HG03097 (cell line): Measurements from ENCODE around the gene SYVN1.

Source experiments
- ATAC-seq: cut with Tn5 transposase; IDR thresholded peaks from one replicate; pipeline ENCODE4 v1.9.1; 2021; ENCODE audit not compliant: unreplicated experiment, low FRiP score

SYVN1 gene

DNA sequence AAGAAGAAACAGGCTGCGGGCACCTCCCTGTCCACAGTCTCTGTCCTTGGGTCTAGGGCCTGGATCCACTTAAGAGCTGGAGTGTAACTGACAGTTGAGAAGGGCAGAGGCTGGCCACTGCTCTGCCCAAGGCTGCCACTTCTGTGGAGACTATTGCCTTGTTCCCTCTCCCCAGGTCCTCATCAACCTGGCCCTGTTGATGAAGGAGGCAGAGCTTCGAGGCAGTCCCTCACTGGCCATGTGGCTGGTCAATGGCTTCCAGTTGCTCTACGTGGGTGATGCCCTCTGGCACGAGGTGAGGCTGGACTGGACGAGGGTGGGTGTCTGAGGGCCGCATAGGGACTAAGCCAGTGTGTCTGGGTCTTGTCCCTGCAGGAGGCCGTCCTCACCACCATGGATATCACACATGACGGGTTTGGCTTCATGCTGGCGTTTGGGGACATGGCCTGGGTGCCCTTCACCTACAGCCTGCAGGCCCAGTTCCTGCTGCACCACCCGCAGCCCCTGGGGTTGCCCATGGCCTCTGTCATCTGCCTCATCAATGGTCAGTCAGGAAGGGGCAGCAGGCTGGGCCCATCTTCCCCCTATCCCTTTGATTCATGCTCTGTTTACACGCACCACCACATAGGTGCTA lies 19.7 kb downstream of the SYVN1 start:
- no peak for ATAC-seq

DNA sequence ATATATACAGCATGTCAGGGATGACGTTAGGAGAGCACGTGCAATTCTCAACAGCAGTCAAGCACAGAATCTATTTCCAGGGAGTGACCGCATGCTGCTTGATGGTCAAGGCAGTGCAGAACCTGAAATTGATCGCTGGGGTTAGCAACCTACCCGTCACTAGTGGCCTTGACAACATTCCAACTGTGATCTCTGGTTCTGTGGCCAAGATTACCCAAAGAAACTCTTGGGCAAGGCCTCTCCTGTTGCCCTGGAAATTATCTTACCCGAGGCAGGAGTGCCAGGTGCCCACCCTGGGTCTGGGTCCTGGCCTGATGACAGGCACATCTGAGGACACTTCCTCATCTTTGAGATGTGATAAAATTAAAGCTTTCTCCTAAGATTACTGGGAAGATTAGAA lies 20.5 kb downstream of the SYVN1 start:
- ATAC-seq, result no peak

DNA sequence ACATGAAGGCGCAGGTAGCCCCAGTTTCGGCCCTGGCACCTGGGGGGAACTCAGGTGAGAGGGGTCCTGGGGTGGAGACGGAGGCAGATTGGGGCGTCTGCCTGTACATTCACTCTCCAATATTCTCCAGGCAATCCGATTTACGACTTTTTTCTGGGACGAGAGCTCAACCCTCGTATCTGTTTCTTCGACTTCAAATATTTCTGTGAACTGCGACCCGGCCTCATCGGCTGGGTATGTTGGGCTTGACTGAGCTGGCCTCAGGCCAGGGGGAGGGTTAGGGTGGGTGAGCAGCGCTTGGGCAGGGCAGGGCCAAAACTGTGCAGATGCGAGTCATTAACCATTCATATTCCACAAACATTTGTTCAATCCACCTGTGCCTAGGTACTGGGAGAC lies 21.0 kb downstream of the SYVN1 start:
- ATAC-seq, result no peak

DNA sequence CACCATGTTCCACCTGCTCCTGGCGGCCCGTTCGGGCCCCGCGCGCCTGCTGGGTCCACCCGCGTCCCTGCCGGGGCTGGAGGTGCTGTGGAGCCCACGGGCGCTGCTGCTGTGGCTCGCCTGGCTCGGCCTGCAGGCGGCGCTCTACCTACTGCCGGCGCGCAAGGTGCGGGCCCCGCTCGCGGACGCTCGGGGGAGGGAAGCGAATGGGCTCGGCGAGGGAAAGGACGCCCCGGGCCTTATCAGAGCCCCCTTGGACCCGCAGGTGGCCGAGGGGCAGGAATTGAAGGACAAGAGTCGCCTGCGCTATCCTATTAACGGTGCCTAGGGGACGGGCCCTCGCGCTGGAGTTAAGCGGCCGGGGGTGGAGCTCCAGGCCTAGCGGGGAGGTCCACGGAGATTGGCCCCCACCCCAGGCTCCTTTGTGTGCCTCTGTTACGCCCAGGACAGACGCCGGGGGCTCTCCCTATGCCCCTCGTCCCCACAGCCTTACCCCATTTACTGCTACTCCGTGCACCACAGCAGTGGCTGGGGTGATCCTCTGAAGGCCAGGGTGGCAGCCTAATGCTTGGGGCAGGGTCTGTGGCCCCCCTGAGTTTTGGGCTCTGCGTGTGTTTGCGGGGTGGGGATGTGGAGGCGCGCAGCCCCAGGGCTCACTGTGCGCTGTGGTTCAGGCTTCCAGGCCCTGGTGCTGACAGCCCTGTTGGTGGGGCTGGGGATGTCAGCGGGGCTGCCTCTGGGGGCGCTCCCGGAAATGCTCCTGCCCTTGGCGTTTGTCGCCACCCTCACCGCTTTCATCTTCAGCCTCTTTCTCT lies 21.6 kb downstream of the SYVN1 start:
- ATAC-seq, result no peak

DNA sequence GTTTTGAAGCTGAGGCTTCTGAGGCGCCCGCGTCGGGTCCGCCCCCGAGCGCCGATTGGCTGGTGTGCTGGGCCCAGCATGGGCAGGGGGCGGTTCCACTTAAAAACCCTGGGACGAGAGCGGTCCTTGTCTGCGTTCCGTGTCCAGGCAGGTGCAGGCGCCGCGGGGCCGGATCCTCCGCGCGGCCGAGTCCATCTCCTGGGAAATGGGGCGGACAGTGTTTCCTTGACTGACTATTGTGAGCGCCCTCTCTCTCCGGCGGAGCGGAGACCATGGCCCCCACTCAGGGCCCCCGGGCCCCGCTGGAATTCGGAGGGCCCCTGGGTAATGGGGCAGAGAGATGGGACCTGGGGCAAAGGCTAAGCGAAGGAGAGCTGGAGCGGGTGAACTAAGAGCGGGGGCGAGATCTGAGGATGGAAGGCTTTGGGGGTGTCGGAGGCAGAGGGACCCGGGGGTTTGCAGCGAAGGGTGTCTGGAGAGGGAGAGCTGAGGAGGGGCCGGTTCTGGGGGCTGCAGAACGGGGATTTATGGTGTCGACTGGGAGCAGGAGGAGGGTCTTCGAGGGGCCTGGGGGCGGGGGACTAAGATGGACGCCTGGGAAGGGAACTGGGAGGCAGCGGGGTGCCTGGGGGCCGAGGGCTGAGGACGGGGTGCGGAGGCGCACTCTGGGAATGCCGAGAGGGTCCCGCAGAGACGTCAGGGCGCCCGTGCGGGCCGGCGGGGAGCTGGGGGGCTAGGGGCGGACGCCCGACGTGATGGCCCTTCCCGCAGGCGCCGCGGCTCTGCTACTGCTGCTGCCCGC lies 22.4 kb downstream of the SYVN1 start, which contains the start of gene TM7SF2:
Gene TM7SF2, plus strand, starts transcription at position 129 of the 802 bp plus-strand sequence. Its CDS starts 144 bp downstream, at position 273.
- ATAC-seq, result peak; percentile 44

DNA sequence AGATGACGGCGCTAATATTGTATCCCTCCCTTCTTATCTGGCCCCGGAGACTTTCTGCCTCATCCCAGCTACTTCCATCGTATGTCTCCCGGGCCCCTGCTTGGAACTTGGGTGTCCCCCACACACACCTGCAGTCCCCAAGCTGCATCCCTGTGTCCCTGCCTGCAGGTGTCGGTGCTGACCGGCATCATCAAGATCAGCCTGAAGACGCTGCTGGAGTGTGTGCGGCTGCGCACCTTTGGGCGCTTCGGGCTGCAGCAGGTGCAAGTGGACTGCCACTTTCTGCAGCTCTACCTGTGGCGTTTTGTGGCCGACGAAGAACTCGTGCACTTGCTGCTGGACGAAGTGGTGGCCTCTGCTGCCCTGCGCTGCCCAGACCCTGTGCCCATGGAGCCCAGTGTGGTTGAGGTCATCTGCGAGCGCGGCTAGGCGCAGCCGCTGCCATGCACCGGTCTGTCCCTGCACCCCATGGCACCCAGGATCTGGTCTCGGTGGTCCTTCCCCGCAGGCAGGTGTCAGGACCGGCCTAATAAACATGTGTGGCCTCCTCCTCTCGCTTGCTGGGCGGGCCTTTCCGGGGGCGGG lies 23.1 kb downstream of the SYVN1 start:
- ATAC-seq, result no peak

DNA sequence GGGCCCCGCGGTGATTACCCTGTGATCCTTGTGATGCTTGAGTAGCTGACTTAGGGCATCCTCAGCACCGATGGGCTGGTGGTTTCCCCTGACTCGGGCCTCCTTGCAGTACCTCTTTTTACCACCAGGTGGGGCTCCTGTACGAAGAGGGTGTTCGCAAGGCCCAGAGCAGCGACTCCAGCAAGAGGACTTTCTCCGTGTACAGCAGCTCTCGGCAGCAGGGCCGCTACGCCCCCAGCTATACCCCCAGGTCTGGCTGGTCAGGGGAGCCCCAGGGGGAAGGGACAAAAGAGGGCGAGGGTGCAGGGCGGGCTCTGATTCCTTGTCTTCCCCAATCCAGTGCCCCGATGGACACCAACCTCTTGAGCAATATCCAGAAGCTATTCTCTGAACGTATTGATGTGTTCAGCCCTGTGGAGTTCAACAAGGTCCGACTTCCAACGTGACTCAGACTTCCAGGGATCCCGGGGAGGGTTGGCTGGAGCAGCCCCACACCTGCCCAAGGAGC lies 23.9 kb downstream of the SYVN1 start:
- no peak for ATAC-seq

DNA sequence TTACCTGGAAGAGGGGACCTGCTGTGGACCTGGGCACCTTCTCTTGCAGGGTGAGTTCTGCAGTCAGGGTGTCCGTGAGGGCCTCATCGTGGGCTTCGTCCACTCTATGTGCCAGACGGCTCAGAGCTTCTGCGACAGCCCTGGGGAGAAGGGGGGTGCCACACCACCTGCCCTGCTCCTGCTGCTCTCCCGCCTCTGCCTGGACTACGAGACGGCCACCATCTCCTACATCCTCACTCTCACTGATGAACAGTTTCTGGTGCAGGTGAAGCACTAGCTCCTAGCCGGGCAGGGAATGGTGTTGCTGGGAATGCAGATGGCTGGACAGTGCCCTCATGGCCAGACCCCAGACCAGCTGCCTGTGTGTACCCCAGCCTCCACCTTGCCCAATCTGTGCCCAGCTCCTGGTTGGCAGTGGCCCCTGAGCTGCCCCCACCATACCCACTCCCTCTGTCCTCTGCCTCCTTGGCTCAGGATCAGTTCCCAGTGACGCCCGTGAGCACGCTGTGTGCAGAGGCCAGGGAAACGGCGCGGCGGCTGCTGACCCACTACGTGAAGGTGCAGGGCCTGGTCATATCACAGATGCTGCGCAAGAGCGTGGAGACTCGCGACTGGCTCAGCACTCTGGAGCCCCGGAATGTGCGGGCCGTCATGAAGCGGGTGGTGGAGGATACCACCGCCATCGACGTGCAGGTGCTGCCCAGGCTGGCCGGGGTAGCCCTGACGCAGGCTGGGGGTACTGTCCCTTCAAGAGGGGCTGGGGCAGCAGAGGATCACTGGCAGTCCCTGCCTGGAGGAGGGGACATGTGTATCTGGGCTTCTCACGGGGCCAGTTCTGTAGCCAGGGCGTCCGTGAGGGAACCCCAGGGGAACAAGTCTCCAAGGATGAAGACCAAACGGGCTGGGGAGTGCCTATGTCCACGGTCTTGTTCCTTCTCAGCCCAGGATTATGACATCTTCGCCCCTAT lies 24.8 kb downstream of the SYVN1 start:
- no peak for ATAC-seq

DNA sequence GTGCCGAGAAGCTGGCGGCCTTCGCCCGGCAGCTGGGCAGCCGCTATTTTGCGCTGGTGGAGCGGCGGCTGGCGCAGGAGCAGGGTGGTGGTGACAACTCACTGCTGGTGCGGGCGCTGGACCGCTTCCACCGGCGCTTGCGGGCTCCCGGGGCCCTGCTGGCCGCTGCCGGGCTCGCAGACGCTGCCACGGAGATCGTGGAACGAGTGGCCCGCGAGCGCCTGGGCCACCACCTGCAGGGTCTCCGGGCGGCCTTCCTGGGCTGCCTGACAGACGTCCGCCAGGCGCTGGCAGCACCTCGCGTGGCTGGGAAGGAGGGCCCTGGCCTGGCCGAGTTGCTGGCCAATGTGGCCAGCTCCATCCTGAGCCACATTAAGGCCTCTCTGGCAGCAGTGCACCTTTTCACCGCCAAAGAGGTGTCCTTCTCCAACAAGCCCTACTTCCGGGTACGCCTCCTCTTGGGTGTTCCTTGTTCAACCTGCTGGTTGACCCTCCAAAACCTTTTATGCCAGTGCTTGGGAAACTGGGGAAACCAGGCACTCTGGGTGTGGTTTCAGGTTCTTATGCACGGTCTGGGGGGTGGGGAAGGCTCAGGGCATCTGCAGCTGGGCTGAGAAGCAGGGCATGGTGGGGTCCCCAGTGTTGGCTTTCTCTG lies 25.7 kb downstream of the SYVN1 start:
- ATAC-seq, result no peak

DNA sequence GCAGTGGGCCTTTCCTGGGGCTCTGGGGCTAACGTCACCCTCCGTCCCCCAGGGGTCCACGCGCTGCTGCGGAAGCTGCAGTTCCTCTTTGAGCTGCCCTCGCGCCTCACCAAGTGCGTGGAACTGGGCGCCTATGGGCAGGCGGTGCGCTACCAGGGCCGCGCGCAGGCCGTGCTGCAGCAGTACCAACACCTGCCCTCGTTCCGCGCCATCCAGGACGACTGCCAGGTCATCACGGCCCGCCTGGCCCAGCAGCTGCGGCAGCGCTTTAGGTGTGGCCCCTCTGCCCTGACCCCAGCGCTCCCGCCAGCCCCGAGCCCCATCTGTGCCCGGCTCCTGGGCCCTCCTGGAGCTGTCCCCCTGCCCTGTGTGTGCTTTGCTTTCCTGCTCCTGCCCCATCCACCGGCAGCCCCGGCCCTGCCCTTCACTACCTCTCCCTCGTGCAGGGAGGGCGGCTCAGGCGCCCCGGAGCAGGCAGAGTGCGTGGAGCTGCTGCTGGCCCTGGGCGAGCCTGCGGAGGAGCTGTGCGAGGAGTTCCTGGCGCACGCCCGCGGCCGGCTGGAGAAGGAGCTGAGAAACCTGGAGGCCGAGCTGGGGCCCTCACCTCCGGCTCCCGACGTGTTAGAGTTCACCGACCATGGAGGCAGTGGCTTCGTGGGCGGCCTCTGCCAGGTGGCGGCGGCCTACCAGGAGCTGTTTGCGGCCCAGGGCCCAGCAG lies 26.4 kb downstream of the SYVN1 start:
- ATAC-seq, result no peak

DNA sequence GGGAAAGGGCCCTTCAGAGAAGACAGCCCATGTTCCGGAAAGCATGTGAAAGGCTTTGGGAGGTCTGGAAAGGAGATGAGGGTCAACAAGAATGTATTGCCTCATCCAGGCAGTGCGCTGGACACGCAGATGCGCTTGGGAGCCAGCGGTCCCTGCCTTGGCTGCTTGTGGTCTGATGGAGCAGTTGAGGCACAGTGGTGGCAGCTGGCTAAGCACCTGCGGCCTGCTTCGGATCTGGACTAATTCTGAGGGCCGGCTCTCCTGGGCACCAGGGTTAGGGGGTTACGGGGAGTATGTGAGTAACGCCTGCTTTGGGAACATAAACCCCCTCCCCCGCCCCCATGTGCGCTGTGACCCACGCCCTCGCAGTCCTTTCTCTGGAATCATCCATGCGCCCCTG lies 27.2 kb downstream of the SYVN1 start:
- no peak for ATAC-seq

DNA sequence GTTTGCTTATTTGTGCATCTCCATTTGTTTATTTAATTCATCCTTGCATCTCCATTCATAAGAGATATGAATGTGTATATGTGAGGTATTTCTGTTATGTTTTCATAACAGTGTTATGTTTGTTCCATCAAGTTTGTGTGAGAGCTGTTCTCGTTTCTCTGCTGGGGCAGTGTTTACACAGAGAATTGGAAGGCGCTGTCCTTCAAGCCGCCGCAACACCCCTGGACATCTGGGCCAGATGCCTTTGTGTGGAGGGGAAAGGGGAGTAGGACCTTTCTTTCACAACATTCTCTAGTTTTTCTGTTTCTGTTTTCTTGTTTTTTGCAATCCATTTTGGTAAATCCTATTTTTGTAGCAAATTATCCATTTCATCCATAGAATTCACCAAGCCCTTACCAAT lies 29.7 kb downstream of the SYVN1 start:
- no peak for ATAC-seq

DNA sequence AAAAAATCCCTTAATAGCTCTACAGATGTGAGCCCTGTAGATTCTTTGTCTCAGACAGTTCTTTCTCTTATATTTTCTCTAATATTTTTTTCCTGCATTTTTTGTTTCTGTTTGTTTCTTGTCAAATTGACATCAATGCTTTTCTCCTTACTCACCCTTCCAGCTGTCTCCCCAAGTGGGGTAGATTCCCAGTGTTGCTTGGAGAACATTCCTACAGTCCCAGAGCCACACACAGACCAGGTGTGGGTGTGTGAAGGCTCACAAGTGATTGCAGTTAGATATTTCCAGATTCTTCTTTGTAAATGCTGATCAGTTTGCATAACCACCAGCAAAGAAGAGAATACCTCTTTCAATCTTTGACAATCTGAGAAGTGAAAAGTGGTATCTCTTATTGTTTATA lies 30.8 kb downstream of the SYVN1 start:
- no peak for ATAC-seq

DNA sequence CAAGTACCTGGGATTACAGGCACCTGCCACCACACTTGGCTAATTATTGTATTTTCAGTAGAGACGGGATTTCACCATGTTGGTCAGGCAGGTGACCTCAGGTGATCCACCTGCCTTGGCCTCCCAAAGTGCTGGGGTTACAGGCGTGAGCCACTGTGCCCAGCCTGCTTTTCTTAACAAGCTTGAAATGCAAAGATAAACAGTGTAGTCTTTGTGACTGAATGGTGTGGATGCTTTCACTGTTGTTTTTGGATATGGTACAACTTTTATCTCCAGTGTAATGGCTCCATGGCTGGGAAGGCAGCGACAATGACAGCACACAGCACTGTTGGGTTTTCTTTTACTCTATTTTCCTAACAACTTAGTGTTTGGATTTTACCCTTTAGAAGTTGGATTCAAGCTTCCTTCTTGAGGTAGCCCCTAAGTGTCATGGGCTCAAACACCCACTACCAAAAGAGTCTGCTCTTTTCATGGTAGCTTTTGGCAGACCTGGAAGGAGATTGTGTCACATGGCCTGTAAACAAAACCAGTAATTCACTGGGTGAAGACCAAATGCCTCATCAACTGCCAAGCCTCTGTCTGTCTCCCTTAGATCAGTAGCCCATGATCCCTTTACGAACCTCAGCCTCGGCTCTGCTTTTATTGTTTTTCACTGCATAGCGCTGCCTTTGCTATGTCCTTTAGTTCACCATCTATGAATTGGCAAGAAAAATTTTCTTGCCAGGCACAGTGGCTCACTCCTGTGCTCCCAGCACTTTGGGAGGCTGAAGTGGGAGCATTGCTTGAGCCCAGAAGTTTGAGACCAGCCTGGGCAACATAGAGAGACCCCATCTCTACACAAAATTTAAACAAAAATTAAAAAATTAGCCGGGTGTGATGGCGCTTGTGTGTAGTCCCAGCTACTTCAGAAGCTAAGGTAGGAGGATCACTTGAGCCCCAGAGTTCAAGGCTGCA lies 31.9 kb downstream of the SYVN1 start:
- ATAC-seq, result no peak

DNA sequence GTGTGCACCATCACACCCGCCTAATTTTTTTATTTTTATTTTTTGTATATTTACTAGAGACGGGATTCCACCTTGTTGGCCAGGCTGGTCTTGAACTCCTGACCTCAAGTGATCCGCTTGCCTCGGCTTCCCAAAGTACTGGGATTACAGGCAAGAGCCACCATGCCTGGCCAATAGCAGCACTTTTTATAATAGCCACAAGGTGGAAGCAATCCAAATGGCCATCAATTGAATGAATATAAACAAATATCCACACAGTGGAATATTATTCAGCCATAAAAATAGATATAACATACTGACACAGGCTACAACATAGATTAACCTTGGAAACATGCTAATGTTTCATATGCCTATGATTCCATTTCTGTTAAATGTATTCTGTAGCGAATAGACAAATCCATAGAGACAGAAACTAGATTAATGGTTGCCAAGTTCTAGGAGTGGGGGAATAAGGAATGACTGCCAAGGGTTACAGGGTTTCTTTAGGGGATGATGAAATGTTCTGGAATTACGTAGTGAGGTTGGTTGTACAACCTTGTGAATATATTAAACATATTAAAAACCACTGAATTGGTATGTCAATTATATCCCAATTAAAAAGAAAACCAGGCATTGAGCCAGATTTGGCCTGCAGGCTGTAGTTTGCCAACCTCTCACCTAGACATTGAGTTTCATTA lies 33.5 kb downstream of the SYVN1 start:
- ATAC-seq, result no peak

DNA sequence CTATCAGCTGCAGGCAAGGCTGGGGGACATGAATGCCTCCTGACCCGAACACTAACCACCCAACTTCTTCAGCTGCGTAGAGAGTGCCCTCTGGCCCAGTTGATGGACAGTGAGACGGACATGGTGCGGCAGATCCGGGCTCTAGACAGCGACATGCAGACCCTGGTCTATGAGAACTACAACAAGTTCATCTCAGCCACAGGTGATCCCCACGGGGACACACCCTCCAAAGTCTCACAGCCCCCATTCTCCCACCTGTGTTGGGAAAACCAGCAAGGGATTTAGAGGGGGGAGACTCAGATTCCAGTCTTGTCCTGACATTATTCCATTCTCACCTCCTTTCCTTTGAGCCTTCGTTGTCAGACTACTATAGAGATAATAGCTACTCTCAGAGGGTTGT lies 37.4 kb downstream of the SYVN1 start:
- no peak for ATAC-seq
